ENCODE measurements around the gene SEPTIN8.

DNA sequence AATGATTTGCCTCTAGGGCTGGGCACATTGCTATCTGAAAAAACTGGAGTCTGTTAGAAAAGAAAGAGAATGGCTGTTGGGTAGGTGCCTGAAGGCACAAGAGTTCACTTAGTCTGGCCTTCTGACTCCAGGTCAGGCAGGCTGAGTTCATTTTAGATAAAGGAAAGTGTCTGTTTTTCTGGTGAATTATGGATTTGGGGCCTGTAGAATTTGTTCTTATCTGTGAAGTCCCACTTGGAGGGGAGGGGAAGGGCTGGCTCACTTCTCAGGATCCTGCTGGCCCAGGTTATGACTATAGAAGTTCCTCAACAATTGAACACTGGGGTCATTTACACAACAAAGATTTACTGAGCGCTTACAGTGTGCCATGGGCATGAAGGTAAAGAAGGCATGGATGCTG lies 11.5 kb upstream of the SEPTIN8 start:
- TF ChIP-seq, protein P1, sequence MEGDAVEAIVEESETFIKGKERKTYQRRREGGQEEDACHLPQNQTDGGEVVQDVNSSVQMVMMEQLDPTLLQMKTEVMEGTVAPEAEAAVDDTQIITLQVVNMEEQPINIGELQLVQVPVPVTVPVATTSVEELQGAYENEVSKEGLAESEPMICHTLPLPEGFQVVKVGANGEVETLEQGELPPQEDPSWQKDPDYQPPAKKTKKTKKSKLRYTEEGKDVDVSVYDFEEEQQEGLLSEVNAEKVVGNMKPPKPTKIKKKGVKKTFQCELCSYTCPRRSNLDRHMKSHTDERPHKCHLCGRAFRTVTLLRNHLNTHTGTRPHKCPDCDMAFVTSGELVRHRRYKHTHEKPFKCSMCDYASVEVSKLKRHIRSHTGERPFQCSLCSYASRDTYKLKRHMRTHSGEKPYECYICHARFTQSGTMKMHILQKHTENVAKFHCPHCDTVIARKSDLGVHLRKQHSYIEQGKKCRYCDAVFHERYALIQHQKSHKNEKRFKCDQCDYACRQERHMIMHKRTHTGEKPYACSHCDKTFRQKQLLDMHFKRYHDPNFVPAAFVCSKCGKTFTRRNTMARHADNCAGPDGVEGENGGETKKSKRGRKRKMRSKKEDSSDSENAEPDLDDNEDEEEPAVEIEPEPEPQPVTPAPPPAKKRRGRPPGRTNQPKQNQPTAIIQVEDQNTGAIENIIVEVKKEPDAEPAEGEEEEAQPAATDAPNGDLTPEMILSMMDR (IDR thresholded peaks at IDR 0.05; ENCODE audit: borderline replicate concordance, extremely low read depth, low read length, poor library complexity, severe bottlenecking): no peak
- no peak for TF ChIP-seq EZH2 (IDR thresholded peaks at IDR 0.05; ENCODE audit: borderline replicate concordance, low read depth, low read length, severe bottlenecking)
